Measurements from ENCODE around the gene REV1.
"Not testable (repeated sequence)": the region's sequence is repeated elsewhere in the genome, so short reads cannot be mapped to it uniquely, and the experiment has no call there.

REV1 gene

DNA sequence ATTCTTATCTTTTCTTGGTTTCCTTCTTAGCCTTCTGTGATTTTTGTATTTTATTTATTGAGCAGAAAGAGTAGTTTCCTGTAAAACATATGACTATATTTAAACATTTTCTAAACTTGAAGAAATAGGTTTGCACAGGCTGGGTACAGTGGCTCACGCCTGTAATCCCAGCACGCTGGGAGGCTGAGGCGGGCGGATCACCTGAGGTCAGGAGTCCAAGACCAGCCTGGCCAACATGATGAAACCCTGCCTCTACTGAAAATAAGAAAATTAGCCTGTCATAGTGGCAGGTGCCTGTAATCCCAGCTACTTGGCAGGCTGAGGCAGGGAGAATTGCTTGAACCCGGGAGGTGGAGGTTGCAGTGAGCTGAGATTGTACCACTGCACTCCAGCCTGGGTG, 121.0 kb downstream of the REV1 start:
- H3K9me3 ChIP-seq (ENCODE audit: insufficient read depth, low read depth, low read length); H3K27ac ChIP-seq (ENCODE audit: low read length); H3K4me3 ChIP-seq (ENCODE audit: low read length); H3K27me3 ChIP-seq (ENCODE audit: insufficient read depth, low read length); H3K4me1 ChIP-seq (ENCODE audit: insufficient read depth, low read length); H3K9ac ChIP-seq (ENCODE audit: low read depth, low read length): not testable (repeated sequence)
- H3K36me3 ChIP-seq (ENCODE audit: insufficient read depth, low read depth, low read length), result peaks cover 94% of the 10 kb centered on the region

DNA sequence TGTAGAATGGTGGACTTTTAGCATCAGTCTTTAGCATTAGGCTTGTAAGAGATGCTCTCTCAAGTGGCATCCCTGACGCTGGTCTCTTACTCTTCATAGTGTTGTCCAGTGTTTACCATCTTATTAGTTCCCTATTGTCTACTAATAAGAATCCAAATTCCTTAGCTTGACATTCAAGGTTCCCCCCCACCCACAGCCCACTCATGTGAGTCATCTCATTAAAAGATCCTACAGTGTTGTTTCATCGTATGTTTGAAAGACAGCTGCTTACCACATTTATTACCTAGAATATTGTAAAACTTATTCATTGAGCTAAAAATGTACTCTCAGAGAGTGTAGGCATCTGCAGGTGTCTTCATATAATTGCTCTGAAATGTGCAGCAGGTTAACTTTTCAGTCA, 124.2 kb downstream of the REV1 start:
- H3K27ac ChIP-seq (ENCODE audit: low read length), result no peak overlapping the region
- no peaks in the 10 kb centered on the region for H3K9me3 ChIP-seq (ENCODE audit: insufficient read depth, low read depth, low read length)
- no peak overlapping the region for H3K4me3 ChIP-seq (ENCODE audit: low read length)
- no peaks in the 10 kb centered on the region for H3K27me3 ChIP-seq (ENCODE audit: insufficient read depth, low read length)
- no peaks in the 10 kb centered on the region for H3K4me1 ChIP-seq (ENCODE audit: insufficient read depth, low read length)
- peaks cover 92% of the 10 kb centered on the region for H3K36me3 ChIP-seq (ENCODE audit: insufficient read depth, low read depth, low read length)
- H3K9ac ChIP-seq (ENCODE audit: low read depth, low read length), result no peak overlapping the region

DNA sequence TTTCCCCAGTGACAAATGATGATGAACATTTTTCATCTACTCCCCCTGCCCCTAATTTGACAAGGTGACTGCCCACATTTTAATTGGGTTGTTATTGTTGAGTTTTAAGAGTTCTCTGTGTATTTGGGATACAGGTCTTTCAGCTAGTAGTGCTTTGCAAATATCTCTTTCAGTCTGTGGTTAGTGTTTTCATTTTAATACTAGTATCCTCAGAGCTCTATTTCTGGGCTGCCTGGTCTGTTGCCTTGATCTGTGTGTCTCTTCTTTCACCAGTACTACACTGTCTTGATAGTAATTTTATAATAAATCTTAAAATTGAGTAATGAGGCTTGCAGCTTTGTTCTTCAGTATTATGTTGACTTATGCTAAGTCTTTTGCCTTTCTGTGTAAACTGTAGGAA, 133.0 kb downstream of the REV1 start:
- H3K27me3 ChIP-seq (ENCODE audit: insufficient read depth, low read length), result no peaks in the 10 kb centered on the region

DNA sequence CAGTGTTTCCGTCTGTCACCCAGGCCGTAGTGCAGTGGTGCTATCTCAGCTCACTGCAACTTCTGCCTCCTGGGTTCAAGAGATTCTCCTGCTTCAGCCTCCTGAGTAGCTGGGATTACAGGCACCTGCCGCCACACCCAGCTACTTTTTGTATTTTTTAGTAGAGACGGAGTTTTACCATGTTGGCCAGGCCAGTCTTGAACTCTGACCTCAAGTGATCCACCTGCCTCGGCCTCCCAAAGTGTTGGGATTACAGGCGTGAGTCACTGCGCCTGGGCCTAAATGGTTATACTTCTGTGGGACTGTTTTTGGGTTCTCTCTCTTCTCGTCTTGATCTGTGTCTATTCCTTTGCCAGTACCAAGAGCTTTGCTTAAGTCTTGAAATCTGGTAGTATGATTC, 135.0 kb downstream of the REV1 start:
- not testable (repeated sequence) for H3K9me3 ChIP-seq (ENCODE audit: insufficient read depth, low read depth, low read length); H3K4me1 ChIP-seq (ENCODE audit: insufficient read depth, low read length); H3K36me3 ChIP-seq (ENCODE audit: insufficient read depth, low read depth, low read length); H3K27ac ChIP-seq (ENCODE audit: low read length); H3K9ac ChIP-seq (ENCODE audit: low read depth, low read length); H3K27me3 ChIP-seq (ENCODE audit: insufficient read depth, low read length); H3K4me3 ChIP-seq (ENCODE audit: low read length)

More for the DNA sequence above, 133.0 kb downstream of the REV1 start:
- H3K27ac ChIP-seq (ENCODE audit: low read length), result no peak overlapping the region
- H3K4me1 ChIP-seq (ENCODE audit: insufficient read depth, low read length), result peaks cover 4% of the 10 kb centered on the region; the same call in 1 of the 2 replicates
- H3K9me3 ChIP-seq (ENCODE audit: insufficient read depth, low read depth, low read length), result no peaks in the 10 kb centered on the region
- no peak overlapping the region for H3K4me3 ChIP-seq (ENCODE audit: low read length)
- H3K36me3 ChIP-seq (ENCODE audit: insufficient read depth, low read depth, low read length), result peaks cover 16% of the 10 kb centered on the region
- H3K9ac ChIP-seq (ENCODE audit: low read depth, low read length), result no peak overlapping the region

DNA sequence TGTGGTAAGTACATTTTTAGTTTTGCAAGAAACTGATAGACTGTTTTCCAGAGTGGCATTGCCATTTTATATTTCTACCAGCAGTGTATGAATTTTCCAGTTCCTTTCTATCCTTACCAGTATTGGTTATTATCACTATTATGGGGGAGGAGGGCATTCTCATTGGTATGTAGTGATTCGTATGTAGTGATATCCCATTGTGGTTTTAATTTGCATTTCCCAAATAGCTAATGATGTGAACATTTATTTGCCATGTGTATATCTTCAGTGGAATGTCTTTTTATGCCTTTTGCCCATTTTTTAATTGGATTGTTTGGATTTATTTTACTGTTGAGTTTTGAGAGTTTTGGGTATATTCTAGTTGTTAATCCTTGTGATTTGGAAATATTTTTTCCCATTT, 135.7 kb downstream of the REV1 start:
- Histone ChIP-seq H3K9me3 (ENCODE audit: insufficient read depth, low read depth, low read length) (no peaks in the 10 kb centered on the region), H3K36me3 (ENCODE audit: insufficient read depth, low read depth, low read length) (no peaks in the 10 kb centered on the region), H3K4me1 (ENCODE audit: insufficient read depth, low read length) (peaks cover 4% of the 10 kb centered on the region; the same call in 1 of the 2 replicates), H3K27me3 (ENCODE audit: insufficient read depth, low read length) (no peaks in the 10 kb centered on the region), H3K9ac (ENCODE audit: low read depth, low read length) (no peak overlapping the region), H3K27ac (ENCODE audit: low read length) (no peak overlapping the region), H3K4me3 (ENCODE audit: low read length) (no peak overlapping the region)
